ENCODE results near the gene RASD1.

Gene RASD1

GRCh38 chr17:17506893-17507464 lies 10.8 kb upstream of the RASD1 start:
- Histone ChIP-seq H3K27me3 (ENCODE audit: insufficient read depth, low read length) (no peaks in the 10 kb centered on the region), H3K9ac (ENCODE audit: low read depth, low read length) (no peak overlapping the region), H3K4me1 (ENCODE audit: insufficient read depth, low read length) (no peaks in the 10 kb centered on the region), H3K4me3 (ENCODE audit: low read length) (no peak overlapping the region), H3K27ac (ENCODE audit: low read length) (no peak overlapping the region), H3K9me3 (ENCODE audit: insufficient read depth, low read depth, low read length) (no peaks in the 10 kb centered on the region), H3K36me3 (ENCODE audit: insufficient read depth, low read depth, low read length) (no peaks in the 10 kb centered on the region)

GRCh38 chr17:17506181-17506741 lies 10.1 kb upstream of the RASD1 start:
- Histone ChIP-seq H3K9ac (ENCODE audit: low read depth, low read length) (no peak overlapping the region), H3K4me3 (ENCODE audit: low read length) (no peak overlapping the region), H3K36me3 (ENCODE audit: insufficient read depth, low read depth, low read length) (no peaks in the 10 kb centered on the region), H3K27me3 (ENCODE audit: insufficient read depth, low read length) (no peaks in the 10 kb centered on the region), H3K4me1 (ENCODE audit: insufficient read depth, low read length) (no peaks in the 10 kb centered on the region), H3K9me3 (ENCODE audit: insufficient read depth, low read depth, low read length) (no peaks in the 10 kb centered on the region), H3K27ac (ENCODE audit: low read length) (no peak overlapping the region)

- no peaks in the 10 kb centered on the region for H3K27me3 ChIP-seq (ENCODE audit: insufficient read depth, low read length)
- H3K4me1 ChIP-seq (ENCODE audit: insufficient read depth, low read length), result no peaks in the 10 kb centered on the region
- no peak overlapping the region for H3K4me3 ChIP-seq (ENCODE audit: low read length)
- no peak overlapping the region for H3K9ac ChIP-seq (ENCODE audit: low read depth, low read length)
- H3K36me3 ChIP-seq (ENCODE audit: insufficient read depth, low read depth, low read length), result no peaks in the 10 kb centered on the region
- H3K9me3 ChIP-seq (ENCODE audit: insufficient read depth, low read depth, low read length), result no peaks in the 10 kb centered on the region
- no peak overlapping the region for H3K27ac ChIP-seq (ENCODE audit: low read length)
Observed at GRCh38 chr17:17505610-17506171, 9.5 kb upstream of the RASD1 start.

- no peaks in the 10 kb centered on the region for H3K36me3 ChIP-seq (ENCODE audit: insufficient read depth, low read depth, low read length)
- no peaks in the 10 kb centered on the region for H3K9me3 ChIP-seq (ENCODE audit: insufficient read depth, low read depth, low read length)
- H3K27ac ChIP-seq (ENCODE audit: low read length), result no peak overlapping the region
- no peak overlapping the region for H3K4me3 ChIP-seq (ENCODE audit: low read length)
- H3K27me3 ChIP-seq (ENCODE audit: insufficient read depth, low read length), result no peaks in the 10 kb centered on the region
- H3K9ac ChIP-seq (ENCODE audit: low read depth, low read length), result no peak overlapping the region
- no peaks in the 10 kb centered on the region for H3K4me1 ChIP-seq (ENCODE audit: insufficient read depth, low read length)
Observed at GRCh38 chr17:17505151-17505550, 9.0 kb upstream of the RASD1 start.

- H3K9ac ChIP-seq (ENCODE audit: low read depth, low read length), result no peak overlapping the region
- no peaks in the 10 kb centered on the region for H3K4me1 ChIP-seq (ENCODE audit: insufficient read depth, low read length)
- H3K27me3 ChIP-seq (ENCODE audit: insufficient read depth, low read length), result no peaks in the 10 kb centered on the region
- H3K36me3 ChIP-seq (ENCODE audit: insufficient read depth, low read depth, low read length), result no peaks in the 10 kb centered on the region
- no peak overlapping the region for H3K4me3 ChIP-seq (ENCODE audit: low read length)
- H3K9me3 ChIP-seq (ENCODE audit: insufficient read depth, low read depth, low read length), result no peaks in the 10 kb centered on the region
- no peak overlapping the region for H3K27ac ChIP-seq (ENCODE audit: low read length)
Observed at GRCh38 chr17:17504341-17505140, 8.3 kb upstream of the RASD1 start.

GRCh38 chr17:17503566-17504130 lies 7.5 kb upstream of the RASD1 start:
- H3K4me3 ChIP-seq (ENCODE audit: low read length), result no peak overlapping the region
- no peaks in the 10 kb centered on the region for H3K9me3 ChIP-seq (ENCODE audit: insufficient read depth, low read depth, low read length)
- no peak overlapping the region for H3K27ac ChIP-seq (ENCODE audit: low read length)
- no peaks in the 10 kb centered on the region for H3K36me3 ChIP-seq (ENCODE audit: insufficient read depth, low read depth, low read length)
- H3K27me3 ChIP-seq (ENCODE audit: insufficient read depth, low read length), result no peaks in the 10 kb centered on the region
- no peaks in the 10 kb centered on the region for H3K4me1 ChIP-seq (ENCODE audit: insufficient read depth, low read length)
- H3K9ac ChIP-seq (ENCODE audit: low read depth, low read length), result no peak overlapping the region

GRCh38 chr17:17502741-17503565 lies 6.8 kb upstream of the RASD1 start:
- Histone ChIP-seq H3K9me3 (ENCODE audit: insufficient read depth, low read depth, low read length) (no peaks in the 10 kb centered on the region), H3K36me3 (ENCODE audit: insufficient read depth, low read depth, low read length) (no peaks in the 10 kb centered on the region), H3K4me3 (ENCODE audit: low read length) (no peak overlapping the region), H3K27ac (ENCODE audit: low read length) (no peak overlapping the region), H3K27me3 (ENCODE audit: insufficient read depth, low read length) (no peaks in the 10 kb centered on the region), H3K4me1 (ENCODE audit: insufficient read depth, low read length) (no peaks in the 10 kb centered on the region), H3K9ac (ENCODE audit: low read depth, low read length) (no peak overlapping the region)

GRCh38 chr17:17500999-17501605 lies 4.9 kb upstream of the RASD1 start:
- Histone ChIP-seq H3K27me3 (ENCODE audit: insufficient read depth, low read length) (peaks cover 1% of the 10 kb centered on the region; the same call in 1 of the 2 replicates), H3K36me3 (ENCODE audit: insufficient read depth, low read depth, low read length) (no peaks in the 10 kb centered on the region), H3K27ac (ENCODE audit: low read length) (no peak overlapping the region), H3K9ac (ENCODE audit: low read depth, low read length) (no peak overlapping the region), H3K4me1 (ENCODE audit: insufficient read depth, low read length) (no peaks in the 10 kb centered on the region), H3K4me3 (ENCODE audit: low read length) (no peak overlapping the region), H3K9me3 (ENCODE audit: insufficient read depth, low read depth, low read length) (no peaks in the 10 kb centered on the region)

- no peaks in the 10 kb centered on the region for H3K9me3 ChIP-seq (ENCODE audit: insufficient read depth, low read depth, low read length)
- peaks cover 16% of the 10 kb centered on the region for H3K27me3 ChIP-seq (ENCODE audit: insufficient read depth, low read length)
- H3K4me1 ChIP-seq (ENCODE audit: insufficient read depth, low read length), result peaks cover 2% of the 10 kb centered on the region; the same call in 1 of the 2 replicates
- no peaks in the 10 kb centered on the region for H3K36me3 ChIP-seq (ENCODE audit: insufficient read depth, low read depth, low read length)
- no peak overlapping the region for H3K4me3 ChIP-seq (ENCODE audit: low read length)
- H3K9ac ChIP-seq (ENCODE audit: low read depth, low read length), result no peak overlapping the region
- H3K27ac ChIP-seq (ENCODE audit: low read length), result no peak overlapping the region
Observed at GRCh38 chr17:17499402-17500145, 3.4 kb upstream of the RASD1 start.

GRCh38 chr17:17498606-17499301 lies 2.6 kb upstream of the RASD1 start:
- Histone ChIP-seq H3K9me3 (ENCODE audit: insufficient read depth, low read depth, low read length) (no peaks in the 10 kb centered on the region), H3K4me3 (ENCODE audit: low read length) (no peak overlapping the region), H3K27ac (ENCODE audit: low read length) (no peak overlapping the region), H3K9ac (ENCODE audit: low read depth, low read length) (no peak overlapping the region), H3K36me3 (ENCODE audit: insufficient read depth, low read depth, low read length) (no peaks in the 10 kb centered on the region), H3K4me1 (ENCODE audit: insufficient read depth, low read length) (peaks cover 10% of the 10 kb centered on the region), H3K27me3 (ENCODE audit: insufficient read depth, low read length) (peaks cover 25% of the 10 kb centered on the region)
